Measurements from ENCODE around the gene IL36G.

GRCh38 chr2:112972423-112973086 is 5.3 kb upstream of the IL36G start:
- no peak for TF ChIP-seq ETV6 (IDR thresholded peaks at IDR 0.05; ENCODE audit: borderline replicate concordance in 1 of 2, low read depth in 2 of 2, low read length in 1 of 2)
- TF ChIP-seq ETV6 (CRISPR knock-in tag; IDR thresholded peaks at IDR 0.05; ENCODE audit: borderline replicate concordance), result no peak
- no peak for TF ChIP-seq TRIM28 (IDR thresholded peaks at IDR 0.05)
- no peak for TF ChIP-seq EP300 (IDR thresholded peaks at IDR 0.05; ENCODE audit: low read length)
- no peak for TF ChIP-seq YY1 (IDR thresholded peaks at IDR 0.05; ENCODE audit: borderline replicate concordance in 1 of 3, control insufficient read depth in 1 of 3, extremely low read depth in 1 of 3, insufficient read depth in 3 of 3, insufficient read length in 1 of 3, insufficient replicate concordance in 2 of 3, low read depth in 1 of 3, low read length in 2 of 3)
- no peak for TF ChIP-seq BRF2 (IDR thresholded peaks at IDR 0.05; ENCODE audit: borderline replicate concordance, insufficient read depth, insufficient read length)
- TF ChIP-seq, protein P1, sequence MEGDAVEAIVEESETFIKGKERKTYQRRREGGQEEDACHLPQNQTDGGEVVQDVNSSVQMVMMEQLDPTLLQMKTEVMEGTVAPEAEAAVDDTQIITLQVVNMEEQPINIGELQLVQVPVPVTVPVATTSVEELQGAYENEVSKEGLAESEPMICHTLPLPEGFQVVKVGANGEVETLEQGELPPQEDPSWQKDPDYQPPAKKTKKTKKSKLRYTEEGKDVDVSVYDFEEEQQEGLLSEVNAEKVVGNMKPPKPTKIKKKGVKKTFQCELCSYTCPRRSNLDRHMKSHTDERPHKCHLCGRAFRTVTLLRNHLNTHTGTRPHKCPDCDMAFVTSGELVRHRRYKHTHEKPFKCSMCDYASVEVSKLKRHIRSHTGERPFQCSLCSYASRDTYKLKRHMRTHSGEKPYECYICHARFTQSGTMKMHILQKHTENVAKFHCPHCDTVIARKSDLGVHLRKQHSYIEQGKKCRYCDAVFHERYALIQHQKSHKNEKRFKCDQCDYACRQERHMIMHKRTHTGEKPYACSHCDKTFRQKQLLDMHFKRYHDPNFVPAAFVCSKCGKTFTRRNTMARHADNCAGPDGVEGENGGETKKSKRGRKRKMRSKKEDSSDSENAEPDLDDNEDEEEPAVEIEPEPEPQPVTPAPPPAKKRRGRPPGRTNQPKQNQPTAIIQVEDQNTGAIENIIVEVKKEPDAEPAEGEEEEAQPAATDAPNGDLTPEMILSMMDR (IDR thresholded peaks at IDR 0.05 in 2 of 3, conservative IDR thresholded peaks at IDR 0.05 in 1 of 3; ENCODE audit: insufficient read depth in 2 of 3, low read depth in 1 of 3, low read length in 3 of 3), result no peak
- TF ChIP-seq JUN (IDR thresholded peaks at IDR 0.05; ENCODE audit: borderline replicate concordance, low read depth, low read length), result no peak
- TF ChIP-seq JUN (CRISPR knock-in tag; IDR thresholded peaks at IDR 0.05; ENCODE audit: borderline replicate concordance), result no peak
- no peak for TF ChIP-seq RBM25 (IDR thresholded peaks at IDR 0.05; ENCODE audit: low read depth, low read length, severe bottlenecking)
- no peak for TF ChIP-seq NELFE (IDR thresholded peaks at IDR 0.05; ENCODE audit: insufficient read depth, insufficient read length)
- no peak for TF ChIP-seq NR2C2 (CRISPR knock-in tag; IDR thresholded peaks at IDR 0.05)
- TF ChIP-seq NR2C2 (tag; IDR thresholded peaks at IDR 0.05), result no peak
- TF ChIP-seq KAT7 (CRISPR knock-in tag; IDR thresholded peaks at IDR 0.05; ENCODE audit: borderline replicate concordance), result no peak
- no peak for TF ChIP-seq GABPB2 (CRISPR knock-in tag; conservative IDR thresholded peaks at IDR 0.05)
- no peak for TF ChIP-seq CBFA2T2 (conservative IDR thresholded peaks at IDR 0.05)

Measured in K562 (cell line).